ENCODE results near the gene NFIA.

GRCh38 chr1:61289232-61290098, 207.1 kb downstream of the NFIA start:
- no peak for TF ChIP-seq CTCF (IDR thresholded peaks at IDR 0.05)
- TF ChIP-seq POLR2A (IDR thresholded peaks at IDR 0.05), result no peak

Data from esophagus squamous epithelium (tissue), 4 donors.